KMS-11 (cell line): Measurements from ENCODE around the gene EEPD1.

Source experiments
- H2AFZ ChIP-seq: fragments of 200-600 bp; sonication (generic); 2 replicates; pipeline ENCODE4 v1.6.1; 2016; ENCODE audit warnings: antibody characterized with exemption, mixed run types, low read depth
- H3K27ac ChIP-seq: fragments of 200-600 bp; sonication (generic); 2 replicates; pipeline ENCODE4 v1.6.1; 2016; ENCODE audit warnings: mild to moderate bottlenecking, mixed run types
- H3K27me3 ChIP-seq: fragments of 200-600 bp; sonication (generic); 2 replicates; pipeline ENCODE4 v1.6.1; 2017; ENCODE audit warnings: mild to moderate bottlenecking, low read depth, mixed run types, moderate library complexity; ENCODE audit not compliant: insufficient read depth
- H3K36me3 ChIP-seq: fragments of 200-600 bp; sonication (generic); 2 replicates; pipeline ENCODE4 v1.6.1; 2017; ENCODE audit warnings: mild to moderate bottlenecking, mixed run types; ENCODE audit not compliant: insufficient read depth
- H3K4me1 ChIP-seq: fragments of 200-600 bp; sonication (generic); 2 replicates; pipeline ENCODE4 v1.6.1; 2016; ENCODE audit warnings: mild to moderate bottlenecking, low read depth, mixed run types; ENCODE audit not compliant: poor library complexity, severe bottlenecking
- H3K4me2 ChIP-seq: fragments of 200-600 bp; sonication (generic); 2 replicates; pipeline ENCODE4 v1.7.0; 2016; ENCODE audit warnings: mild to moderate bottlenecking, mixed run types
- H3K4me3 ChIP-seq: fragments of 200-600 bp; sonication (generic); IDR thresholded peaks from 2 replicates; pipeline ENCODE4 v1.6.1; 2017; ENCODE audit warnings: low read depth, low read length, mixed read lengths; ENCODE audit not compliant: insufficient read depth
- H3K79me2 ChIP-seq: fragments of 200-600 bp; sonication (generic); 2 replicates; pipeline ENCODE4 v1.6.1; 2016; ENCODE audit warnings: low read depth, mixed run types; ENCODE audit not compliant: insufficient read depth
- H3K9ac ChIP-seq: fragments of 200-600 bp; sonication (generic); 2 replicates; pipeline ENCODE4 v1.6.1; 2016; ENCODE audit warnings: mild to moderate bottlenecking, mixed run types
- H4K20me1 ChIP-seq: fragments of 200-600 bp; sonication (generic); 2 replicates; pipeline ENCODE4 v1.6.1; 2016; ENCODE audit warnings: mild to moderate bottlenecking, mixed run types; ENCODE audit not compliant: insufficient read depth
- TF ChIP-seq, protein P1 (sequence below): fragments of 200-600 bp; sonication (generic); conservative IDR thresholded peaks from 2 replicates; pipeline ENCODE4 v1.6.1; 2017; ENCODE audit warnings: low read depth, mild to moderate bottlenecking, antibody characterized with exemption, low read length, moderate library complexity, mixed read lengths

Gene EEPD1

DNA sequence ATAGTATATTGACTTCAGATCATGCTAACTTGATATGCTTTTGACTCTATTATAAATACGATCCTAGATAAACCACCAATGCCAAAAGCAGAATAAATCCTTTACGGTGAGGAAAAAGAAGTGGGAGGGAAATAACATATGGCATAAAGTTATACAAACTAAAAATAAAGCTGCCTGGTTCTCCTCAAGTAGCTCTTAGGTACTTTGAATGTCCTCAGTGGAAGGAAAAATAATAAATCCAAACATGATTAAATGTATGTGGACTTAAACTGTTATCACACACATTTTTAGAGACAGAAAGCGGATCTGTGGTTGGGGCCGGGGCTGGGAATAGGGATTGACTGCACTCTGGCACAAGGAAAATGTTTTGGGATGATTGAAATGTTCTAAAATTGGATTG is 23.6 kb downstream of the EEPD1 start:
- Histone ChIP-seq H3K4me1 (no peaks in the 10 kb centered on the region), H3K4me3 (no peak overlapping the region), H3K36me3 (no peaks in the 10 kb centered on the region), H3K9ac (no peak overlapping the region), H3K27me3 (no peaks in the 10 kb centered on the region), H2AFZ (no peak overlapping the region), H3K4me2 (no peak overlapping the region), H3K79me2 (no peaks in the 10 kb centered on the region), H3K27ac (no peak overlapping the region), H4K20me1 (no peaks in the 10 kb centered on the region)
- TF ChIP-seq, protein P1, sequence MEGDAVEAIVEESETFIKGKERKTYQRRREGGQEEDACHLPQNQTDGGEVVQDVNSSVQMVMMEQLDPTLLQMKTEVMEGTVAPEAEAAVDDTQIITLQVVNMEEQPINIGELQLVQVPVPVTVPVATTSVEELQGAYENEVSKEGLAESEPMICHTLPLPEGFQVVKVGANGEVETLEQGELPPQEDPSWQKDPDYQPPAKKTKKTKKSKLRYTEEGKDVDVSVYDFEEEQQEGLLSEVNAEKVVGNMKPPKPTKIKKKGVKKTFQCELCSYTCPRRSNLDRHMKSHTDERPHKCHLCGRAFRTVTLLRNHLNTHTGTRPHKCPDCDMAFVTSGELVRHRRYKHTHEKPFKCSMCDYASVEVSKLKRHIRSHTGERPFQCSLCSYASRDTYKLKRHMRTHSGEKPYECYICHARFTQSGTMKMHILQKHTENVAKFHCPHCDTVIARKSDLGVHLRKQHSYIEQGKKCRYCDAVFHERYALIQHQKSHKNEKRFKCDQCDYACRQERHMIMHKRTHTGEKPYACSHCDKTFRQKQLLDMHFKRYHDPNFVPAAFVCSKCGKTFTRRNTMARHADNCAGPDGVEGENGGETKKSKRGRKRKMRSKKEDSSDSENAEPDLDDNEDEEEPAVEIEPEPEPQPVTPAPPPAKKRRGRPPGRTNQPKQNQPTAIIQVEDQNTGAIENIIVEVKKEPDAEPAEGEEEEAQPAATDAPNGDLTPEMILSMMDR: no peak

DNA sequence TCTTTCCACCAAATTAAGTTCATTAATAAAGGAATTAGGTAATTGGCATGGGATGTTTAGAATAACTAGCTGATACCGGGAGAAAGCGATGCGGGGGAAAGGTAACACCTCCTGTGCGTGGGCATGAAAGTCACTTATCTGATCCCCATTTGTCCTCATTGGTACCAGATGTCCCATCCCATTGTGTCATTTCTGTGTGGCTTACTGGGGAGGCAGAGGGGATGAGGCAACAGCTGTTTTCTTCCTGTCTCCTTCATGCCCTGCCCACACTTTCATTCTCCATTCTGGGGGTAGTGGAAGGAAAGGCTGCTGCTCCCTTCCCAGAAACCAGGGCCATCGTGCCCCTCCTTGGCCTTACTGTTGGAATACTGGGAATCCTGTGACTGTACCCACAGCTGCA is 27.1 kb downstream of the EEPD1 start:
- Histone ChIP-seq H3K27me3 (no peaks in the 10 kb centered on the region), H4K20me1 (no peaks in the 10 kb centered on the region), H3K36me3 (no peaks in the 10 kb centered on the region), H3K4me2 (no peak overlapping the region), H2AFZ (no peak overlapping the region), H3K79me2 (no peaks in the 10 kb centered on the region), H3K4me3 (no peak overlapping the region), H3K27ac (no peak overlapping the region), H3K4me1 (no peaks in the 10 kb centered on the region), H3K9ac (no peak overlapping the region)
- TF ChIP-seq, protein P1: no peak

DNA sequence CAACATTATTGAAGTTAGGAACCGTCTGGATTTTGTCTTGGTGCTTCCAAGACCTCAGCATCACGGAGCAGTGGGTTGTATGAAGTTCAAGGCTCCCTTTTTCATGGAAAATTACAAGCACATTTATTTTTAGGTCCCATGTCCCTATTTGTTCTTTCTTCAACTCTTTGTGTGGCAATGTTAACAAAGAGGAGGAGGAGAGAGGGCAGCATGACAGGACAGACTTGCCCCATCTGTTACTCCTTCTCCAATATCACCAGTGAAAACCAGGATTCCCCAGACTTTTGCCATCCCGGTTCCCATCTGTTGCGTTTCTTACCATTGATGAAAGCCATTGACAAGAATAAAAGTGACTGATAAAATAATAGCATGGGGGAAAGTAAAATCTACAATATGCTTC is 28.6 kb downstream of the EEPD1 start:
- Histone ChIP-seq H3K4me1 (no peaks in the 10 kb centered on the region), H3K4me2 (no peak overlapping the region), H3K27me3 (no peaks in the 10 kb centered on the region), H3K79me2 (no peaks in the 10 kb centered on the region), H3K27ac (no peak overlapping the region), H3K9ac (no peak overlapping the region), H3K4me3 (no peak overlapping the region), H2AFZ (no peak overlapping the region), H4K20me1 (no peaks in the 10 kb centered on the region), H3K36me3 (no peaks in the 10 kb centered on the region)
- TF ChIP-seq, protein P1: no peak

DNA sequence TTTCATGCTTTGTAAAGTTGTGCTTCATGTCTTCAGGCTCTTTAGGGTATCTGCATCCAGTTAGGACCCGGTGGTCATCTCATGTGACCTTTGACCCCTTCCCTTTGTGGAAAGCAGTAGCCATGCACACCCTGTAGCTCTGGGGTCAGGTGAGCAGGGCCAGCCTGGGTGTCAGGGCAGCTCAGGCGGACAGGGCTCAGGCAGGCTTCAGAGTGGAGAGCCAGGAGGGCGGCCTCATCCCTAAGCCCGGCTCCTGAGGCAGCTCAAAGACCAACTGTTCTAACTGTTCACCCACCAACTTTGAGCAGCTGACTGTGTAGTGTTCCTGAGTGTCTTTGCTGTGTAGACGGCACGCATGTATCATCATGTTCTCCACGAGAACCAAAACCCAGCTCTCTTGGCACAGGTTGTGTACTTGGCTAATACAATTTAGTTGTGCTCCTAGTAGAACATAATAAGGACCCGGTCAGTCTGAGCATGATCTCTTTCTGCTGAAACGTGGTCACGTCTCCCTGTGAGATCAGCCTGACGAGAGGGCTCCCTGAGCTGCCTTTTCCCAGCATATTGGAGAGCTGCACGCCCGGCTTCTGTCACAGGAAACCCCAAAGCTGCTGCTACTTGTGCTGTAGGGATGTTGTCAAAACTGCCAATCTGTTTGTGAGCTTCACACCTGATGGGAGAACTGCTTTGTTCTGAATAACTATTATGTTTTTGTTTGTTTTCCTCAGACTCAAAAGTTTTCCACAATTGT is 30.0 kb downstream of the EEPD1 start:
- Histone ChIP-seq H3K79me2 (no peaks in the 10 kb centered on the region), H3K4me3 (no peak overlapping the region), H3K4me2 (no peak overlapping the region), H3K36me3 (no peaks in the 10 kb centered on the region), H3K27me3 (no peaks in the 10 kb centered on the region), H3K9ac (no peak overlapping the region), H3K27ac (no peak overlapping the region), H2AFZ (no peak overlapping the region), H4K20me1 (no peaks in the 10 kb centered on the region), H3K4me1 (no peaks in the 10 kb centered on the region)
- TF ChIP-seq, protein P1: no peak
